Suprapubic skin (tissue), 3 donors: ENCODE measurements around the gene MKNK2.

Source experiments
- CTCF ChIP-seq, 2 donors: fragments of 200-600 bp in 1 of 2; fragments of 450-650 bp in 1 of 2; sonication (generic) in 1 of 2; IDR thresholded peaks; one replicate each; pipeline ENCODE4 v1.5.1; 2016 to 2019; ENCODE audit warnings: antibody characterized with exemption in 2 of 2, mild to moderate bottlenecking in 1 of 2, moderate library complexity in 1 of 2
- EP300 ChIP-seq: sonication (generic); formaldehyde crosslinking; IDR thresholded peaks from one replicate; pipeline ENCODE4 v1.6.1; 2017; ENCODE audit warnings: antibody characterized with exemption
- POLR2A ChIP-seq, 2 donors: fragments of 450-650 bp; IDR thresholded peaks; one replicate each; pipeline ENCODE4 v1.6.1; 2017; ENCODE audit warnings: antibody characterized with exemption in 2 of 2, mild to moderate bottlenecking in 2 of 2, moderate library complexity in 2 of 2

- TF ChIP-seq POLR2A (IDR thresholded peaks at IDR 0.05) = no peak
- no peak for TF ChIP-seq EP300
- no peak for TF ChIP-seq CTCF (IDR thresholded peaks at IDR 0.05)
Measured at GRCh38 chr19:2035590-2035991, 15.5 kb downstream of the MKNK2 start.
